ENCODE data around the gene TRAIP.
"Not testable (repeated sequence)": the region's sequence is repeated elsewhere in the genome, so short reads cannot be mapped to it uniquely, and the experiment has no call there.

TRAIP gene

GRCh38 chr3:49791571-49791970, 64.8 kb downstream of the TRAIP start:
- no peak for DNase-seq (ENCODE audit: low spot score)

GRCh38 chr3:49790626-49791411, 65.5 kb downstream of the TRAIP start:
- no peak for DNase-seq (ENCODE audit: low spot score)

DNA sequence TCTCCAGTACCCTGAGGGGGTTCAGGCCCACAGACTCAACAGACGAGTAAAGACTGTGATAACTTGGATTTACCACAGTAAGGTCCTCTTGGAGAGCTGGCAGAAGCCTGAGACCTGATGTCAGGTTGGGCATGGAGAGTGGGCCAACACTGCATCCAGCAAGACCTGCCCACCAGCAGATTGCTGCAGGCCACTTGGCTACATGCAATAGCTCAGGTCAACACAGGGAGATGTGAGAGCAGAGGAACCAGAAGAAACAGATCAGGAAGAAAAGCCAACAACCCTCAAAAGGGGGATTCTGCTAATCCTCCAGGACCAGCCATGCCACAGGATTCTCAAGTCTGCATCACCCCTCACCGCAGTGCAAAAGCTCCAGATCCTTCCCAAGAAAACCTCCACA, 68.3 kb downstream of the TRAIP start:
- peak; percentile 44 for DNase-seq (ENCODE audit: low spot score)

- no peak for DNase-seq (ENCODE audit: low spot score)
These were observed 68.8 kb downstream of the TRAIP start for GRCh38 chr3:49787536-49787935.

GRCh38 chr3:49787182-49787464, 69.2 kb downstream of the TRAIP start:
- DNase-seq (ENCODE audit: low spot score) = no peak

DNA sequence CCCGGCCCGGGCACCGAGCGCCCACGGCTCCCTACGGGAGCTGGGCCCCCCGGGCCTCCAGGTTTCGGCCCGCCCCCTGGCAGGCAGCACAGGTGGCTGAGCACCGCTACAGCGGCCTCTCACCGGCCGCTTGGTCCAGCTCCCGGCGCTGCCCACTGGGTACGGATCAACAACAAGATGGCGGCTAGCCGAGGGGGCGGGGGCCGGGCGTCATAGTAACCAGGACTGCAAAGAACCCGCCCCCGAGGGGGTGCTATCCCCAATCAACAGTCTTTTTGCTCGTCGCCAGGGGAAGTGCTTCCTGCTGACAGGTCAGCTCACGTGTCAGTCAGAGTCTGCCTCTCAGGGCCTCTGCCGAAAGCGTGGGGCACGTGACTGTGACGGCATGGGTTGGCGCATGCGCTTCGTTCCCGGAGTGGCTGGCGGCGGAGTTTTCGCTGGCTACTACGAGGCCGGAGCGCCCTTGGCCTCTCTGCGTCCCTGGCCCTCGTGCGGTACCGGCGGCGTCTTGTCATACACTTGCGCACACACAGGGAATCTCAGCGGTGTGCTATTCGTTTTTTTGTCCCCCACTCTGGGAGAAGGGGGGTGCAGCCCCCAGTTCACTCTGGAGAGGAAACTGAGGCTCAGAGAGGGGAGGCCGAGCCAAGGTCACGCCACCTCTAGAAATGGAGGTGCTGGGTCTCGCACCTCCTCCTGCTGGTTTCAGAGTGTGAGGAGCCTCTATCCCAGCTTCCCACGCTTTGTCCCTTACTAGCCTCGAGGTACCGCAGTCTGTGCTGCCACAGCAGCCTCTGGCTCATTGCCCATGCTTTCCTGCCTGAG, 69.8 kb downstream of the TRAIP start, which contains the start of gene IP6K1:
IP6K1 (minus strand) TSS at position 186 of the 825 bp plus-strand sequence. CDS start 38,502 bp downstream, outside the sequence.
- peak; percentile 100 for DNase-seq (ENCODE audit: low spot score)

DNA sequence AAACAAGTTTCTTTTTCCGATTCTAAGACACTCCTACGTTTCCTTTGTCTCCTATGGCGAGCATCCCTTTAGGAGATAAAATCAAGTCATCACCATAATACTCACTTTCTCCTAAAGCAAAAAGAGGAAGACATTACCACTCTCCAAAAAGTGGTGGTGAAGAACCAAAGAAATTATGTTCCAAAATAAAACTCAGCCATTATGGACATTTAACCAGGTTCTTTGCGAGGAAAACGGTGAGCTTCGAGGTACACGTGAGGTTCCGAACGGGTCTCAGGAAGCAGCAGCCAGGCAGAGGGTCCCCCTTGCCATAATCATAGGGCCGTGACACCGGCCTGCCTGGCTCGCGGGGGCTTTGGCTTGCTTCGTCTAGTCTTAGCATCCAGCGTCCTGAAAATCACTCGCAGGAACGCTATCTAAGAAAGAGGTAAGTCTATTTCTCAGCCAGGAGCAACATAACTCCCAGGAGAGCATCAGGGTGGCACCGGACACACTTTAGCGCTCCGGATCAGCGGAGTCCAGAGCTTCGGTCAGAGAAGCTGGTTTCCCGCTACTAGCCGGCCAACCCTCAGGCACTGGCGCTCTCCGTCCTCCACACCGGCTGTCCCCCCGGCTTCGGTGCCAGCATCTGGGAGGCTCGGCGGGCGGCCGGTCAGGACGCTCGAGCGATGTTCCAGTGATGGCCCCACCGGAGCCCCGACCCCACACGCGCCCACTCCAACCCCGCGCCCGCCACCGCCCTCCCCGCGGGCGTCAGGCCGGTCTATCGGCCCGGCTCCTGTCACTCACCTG, 70.6 kb downstream of the TRAIP start:
- peak; percentile 58 for DNase-seq (ENCODE audit: low spot score)

- DNase-seq (ENCODE audit: low spot score) = not testable (repeated sequence)
These were observed 74.1 kb downstream of the TRAIP start for GRCh38 chr3:49782277-49782676.

DNA sequence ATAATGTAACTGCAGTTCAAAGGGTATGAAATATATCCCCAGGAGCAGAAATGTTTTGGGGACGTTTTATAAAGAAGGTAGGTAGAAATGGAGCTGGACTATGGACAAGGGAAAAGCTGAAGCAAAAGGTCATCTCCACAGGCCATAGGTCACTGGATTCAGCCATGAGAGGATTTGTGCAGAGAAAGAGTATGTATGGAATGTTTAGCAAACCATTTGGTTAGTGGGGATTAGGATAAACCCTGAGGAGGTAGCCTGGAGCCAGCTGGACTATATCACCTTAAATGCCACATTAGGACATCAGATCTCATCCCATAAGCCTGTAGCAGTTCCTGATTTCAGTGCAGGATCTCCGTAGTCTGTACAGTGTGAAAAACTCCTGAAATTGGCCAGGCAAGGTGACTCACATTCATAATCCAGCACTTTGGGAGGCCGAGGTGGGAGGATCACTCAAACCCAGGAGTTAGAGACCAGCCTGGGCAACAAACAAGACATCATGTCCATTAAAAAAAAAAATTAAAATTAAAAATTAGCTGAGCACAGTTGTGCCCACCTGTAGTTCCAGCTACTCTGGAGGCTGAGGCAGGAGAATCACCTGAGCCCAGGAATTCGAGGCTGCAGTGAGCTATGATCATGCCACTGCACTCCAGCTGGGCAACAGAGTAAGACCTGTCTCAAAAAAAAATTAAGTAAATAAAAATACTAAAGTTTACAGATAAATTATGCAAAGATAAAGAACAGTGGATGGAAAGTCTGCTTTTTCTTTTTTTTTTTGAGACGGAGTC, 74.8 kb downstream of the TRAIP start:
- no peak for DNase-seq (ENCODE audit: low spot score)

DNA sequence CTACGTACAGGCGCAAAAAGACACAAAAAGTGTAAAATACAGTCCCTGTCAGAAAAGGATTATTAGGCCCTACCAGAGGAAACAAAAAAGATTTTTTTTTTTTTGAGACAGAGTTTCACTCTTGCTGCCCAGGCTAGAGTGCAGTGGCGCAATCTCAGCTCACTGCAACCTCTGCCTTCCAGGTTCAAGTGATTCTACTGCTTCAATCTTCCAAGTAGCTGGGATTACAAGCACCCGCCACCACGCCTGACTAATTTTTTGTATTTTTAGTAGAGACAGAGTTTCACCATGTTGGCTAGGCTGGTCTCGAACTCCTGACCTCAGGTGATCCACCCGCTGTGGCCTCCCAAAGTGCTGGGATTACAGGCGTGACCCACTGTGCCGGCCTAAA, 75.4 kb downstream of the TRAIP start:
- DNase-seq (ENCODE audit: low spot score) = not testable (repeated sequence)

GRCh38 chr3:49780080-49780974, 76.0 kb downstream of the TRAIP start:
- DNase-seq (ENCODE audit: low spot score) = no peak

DNA sequence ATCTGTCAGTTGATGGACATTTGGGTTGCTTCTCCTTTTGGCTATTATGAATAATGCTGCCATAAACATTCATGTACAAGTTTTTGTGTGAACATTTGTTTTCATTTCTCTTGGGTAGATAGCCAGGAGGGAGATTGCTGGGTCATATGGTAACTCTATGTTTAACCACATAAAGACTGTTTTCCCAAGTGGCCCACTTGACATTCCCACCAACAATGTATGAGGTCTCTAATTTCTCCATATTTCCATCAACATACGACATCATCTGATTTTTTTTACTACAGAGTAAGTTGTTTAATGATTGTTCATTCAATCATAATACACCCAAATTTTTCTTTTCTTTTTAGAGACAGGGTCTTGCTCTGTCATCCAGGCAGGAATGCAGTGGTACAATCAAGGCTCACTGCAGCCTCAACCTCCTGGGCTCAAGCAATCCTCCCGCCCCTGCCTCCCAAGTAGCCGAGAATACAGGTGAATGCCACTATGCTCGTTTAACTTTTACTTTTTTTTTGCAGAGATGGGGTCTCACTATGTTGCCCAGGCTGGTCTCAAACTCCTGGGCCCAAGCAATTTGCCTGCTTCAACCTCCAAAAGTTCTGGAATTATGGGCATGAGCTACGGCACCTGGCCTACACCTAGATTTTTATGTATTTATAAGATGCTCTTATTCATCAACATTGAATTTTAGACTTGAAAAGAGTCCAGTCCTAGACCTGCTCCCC, 76.8 kb downstream of the TRAIP start:
- no peak for DNase-seq (ENCODE audit: low spot score)
